Measurements from ENCODE around the gene NDUFAF5.

DNA sequence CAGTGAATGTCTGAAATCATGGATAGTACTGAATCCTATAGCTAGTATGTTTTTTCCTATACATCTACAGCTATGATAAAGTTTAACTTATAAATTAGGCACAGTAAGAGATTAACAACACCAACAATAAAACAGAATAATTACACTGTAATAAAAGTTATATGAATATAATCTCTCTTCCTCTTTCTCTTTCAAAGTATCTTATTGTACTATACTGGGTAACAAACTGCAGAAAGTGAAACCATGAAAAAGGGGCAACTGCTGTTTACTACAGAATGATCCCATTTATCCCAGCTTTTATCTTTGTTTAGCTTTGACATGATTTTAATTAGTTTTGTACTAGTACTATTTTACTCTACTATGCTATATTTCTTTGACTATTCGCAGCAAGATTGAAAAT is 25.9 kb upstream of the NDUFAF5 start:
- no peak for TF ChIP-seq CTCF (IDR thresholded peaks at IDR 0.05 in 4 of 5, conservative IDR thresholded peaks at IDR 0.05 in 1 of 5)
- TF ChIP-seq POLR2A (IDR thresholded peaks at IDR 0.05): no peak

All from gastrocnemius medialis (tissue), 4 donors.